ENCODE measurements around the gene KLHL29. TPM values are rescaled to one million over a fixed set of nuclear protein-coding genes. Genes with fewer than 3 reads are reported as not detected.

Gene KLHL29
- total and polyA plus RNA-seq, 2 donors, result 5.7 to 8.7 TPM

DNA sequence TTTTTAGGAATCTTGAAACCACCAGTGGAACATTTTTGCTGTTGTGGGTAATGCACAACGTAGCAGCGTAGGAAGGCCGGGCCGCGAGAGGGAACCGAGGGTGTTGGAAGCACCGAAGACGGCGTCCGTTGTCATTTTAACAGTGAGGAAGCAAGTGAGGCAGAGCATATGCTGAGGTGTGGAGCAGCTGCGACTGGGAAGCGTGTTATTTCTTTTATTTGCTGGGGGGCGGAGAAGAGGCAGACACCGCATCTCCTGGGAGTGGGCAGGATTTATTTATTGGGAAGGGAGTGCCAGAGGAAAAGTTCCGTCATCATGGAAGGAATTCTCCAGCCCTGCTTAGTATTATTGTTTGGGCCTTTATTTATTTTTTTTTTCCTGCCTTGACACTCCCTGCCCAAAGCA lies 232.8 kb downstream of the KLHL29 start:
- 16% methylated on average over 15 of the region's 15 CpGs for WGBS
- no peaks in the 10 kb centered on the region for H3K36me3 ChIP-seq (ENCODE audit: insufficient read depth)
- H3K27ac ChIP-seq (ENCODE audit: low read depth), result peak overlapping the region; percentile 63
- peak; percentile 51 for DNase-seq (ENCODE audit: extremely low spot score)
- no peak overlapping the region for H3K4me3 ChIP-seq (ENCODE audit: low read depth, low read length)
- H3K4me1 ChIP-seq (ENCODE audit: insufficient read depth), result no peaks in the 10 kb centered on the region

DNA sequence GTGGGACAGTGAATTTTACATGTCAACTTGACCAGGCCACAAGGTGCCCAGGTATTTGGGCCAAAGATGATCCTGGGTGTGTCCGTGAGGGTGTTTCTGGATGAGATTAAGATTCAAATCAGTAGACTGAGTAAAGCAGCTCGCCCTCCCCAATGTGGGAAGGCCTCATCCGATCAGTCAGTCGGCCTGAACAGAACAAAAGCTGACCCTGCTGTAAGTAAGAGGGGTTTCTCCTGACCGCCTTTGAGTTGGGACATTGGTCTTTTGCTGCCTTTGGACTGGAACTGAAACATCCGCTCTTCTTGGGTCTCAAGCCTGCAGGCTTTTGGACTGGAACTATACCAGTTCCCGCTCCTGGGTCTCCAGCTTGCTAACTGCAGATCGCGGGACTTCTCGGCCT lies 233.3 kb downstream of the KLHL29 start:
- Histone ChIP-seq H3K4me3 (ENCODE audit: low read depth, low read length) (no peak overlapping the region), H3K27ac (ENCODE audit: low read depth) (no peak overlapping the region), H3K36me3 (ENCODE audit: insufficient read depth) (no peaks in the 10 kb centered on the region), H3K4me1 (ENCODE audit: insufficient read depth) (no peaks in the 10 kb centered on the region)
- no peak for DNase-seq (ENCODE audit: extremely low spot score)
- WGBS, result 87% methylated on average over 10 of the region's 10 CpGs

DNA sequence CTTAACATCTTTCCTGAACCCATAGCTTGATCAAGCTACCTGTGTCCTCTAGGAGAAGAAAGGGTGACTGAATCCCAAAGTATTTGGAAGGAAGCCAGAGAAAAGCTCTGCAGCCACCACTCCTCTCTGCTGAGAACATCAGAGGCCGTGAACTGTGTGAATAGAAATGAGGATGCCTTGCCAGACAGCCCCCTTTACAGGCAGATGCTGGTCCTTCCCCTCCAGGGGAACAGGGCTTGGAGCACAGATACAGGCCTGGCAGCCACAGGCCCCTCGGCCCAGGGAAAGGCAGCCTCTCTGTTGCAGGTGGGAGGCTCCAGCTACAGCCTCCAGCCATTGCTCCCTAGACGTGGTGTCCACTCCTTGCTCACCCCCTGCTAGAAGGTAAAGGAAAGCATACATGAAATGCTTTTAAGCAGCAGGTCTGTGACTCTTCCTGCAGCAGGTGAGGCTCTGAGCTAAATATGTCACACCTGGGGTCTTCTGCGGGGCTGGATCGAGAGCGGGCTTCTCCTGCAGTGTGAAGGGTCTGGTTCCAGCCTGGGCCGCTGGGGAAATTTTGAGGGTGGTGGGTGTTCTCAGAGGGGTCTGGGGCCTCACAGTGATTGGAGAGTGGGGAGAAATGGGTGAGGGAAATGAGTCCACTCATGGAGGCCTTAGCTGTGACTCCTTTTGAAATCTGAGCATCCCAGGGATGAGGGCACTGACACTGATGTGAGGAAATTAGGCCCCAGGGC lies 234.0 kb downstream of the KLHL29 start:
- 83% methylated on average over 7 of the region's 7 CpGs for WGBS
- Histone ChIP-seq H3K27ac (ENCODE audit: low read depth) (no peak overlapping the region), H3K36me3 (ENCODE audit: insufficient read depth) (no peaks in the 10 kb centered on the region), H3K4me1 (ENCODE audit: insufficient read depth) (no peaks in the 10 kb centered on the region), H3K4me3 (ENCODE audit: low read depth, low read length) (no peak overlapping the region)
- no peak for DNase-seq (ENCODE audit: extremely low spot score)

DNA sequence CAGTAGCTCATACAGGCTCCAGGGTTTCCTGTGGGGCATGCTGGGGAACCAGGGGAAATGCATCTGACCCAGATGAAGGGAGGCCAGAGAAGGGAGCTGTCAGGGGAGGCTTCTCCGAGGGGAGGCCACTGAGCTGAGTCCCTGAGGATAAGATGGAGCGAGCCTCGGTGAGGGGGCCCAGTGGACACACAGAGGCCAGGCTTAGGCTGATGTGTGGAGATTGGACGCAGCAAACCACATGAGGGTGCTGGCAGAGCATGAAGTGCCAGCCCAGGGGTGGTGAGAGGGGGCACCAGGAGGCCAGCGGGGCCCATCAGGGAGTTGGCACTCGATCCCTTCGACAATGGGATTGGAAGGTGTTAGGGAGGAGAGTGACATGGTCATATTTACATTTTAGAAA lies 235.0 kb downstream of the KLHL29 start:
- Histone ChIP-seq H3K27ac (ENCODE audit: low read depth) (no peak overlapping the region), H3K4me1 (ENCODE audit: insufficient read depth) (no peaks in the 10 kb centered on the region), H3K4me3 (ENCODE audit: low read depth, low read length) (no peak overlapping the region), H3K36me3 (ENCODE audit: insufficient read depth) (no peaks in the 10 kb centered on the region)
- 97% methylated on average over 7 of the region's 7 CpGs for WGBS
- DNase-seq (ENCODE audit: extremely low spot score), result no peak

DNA sequence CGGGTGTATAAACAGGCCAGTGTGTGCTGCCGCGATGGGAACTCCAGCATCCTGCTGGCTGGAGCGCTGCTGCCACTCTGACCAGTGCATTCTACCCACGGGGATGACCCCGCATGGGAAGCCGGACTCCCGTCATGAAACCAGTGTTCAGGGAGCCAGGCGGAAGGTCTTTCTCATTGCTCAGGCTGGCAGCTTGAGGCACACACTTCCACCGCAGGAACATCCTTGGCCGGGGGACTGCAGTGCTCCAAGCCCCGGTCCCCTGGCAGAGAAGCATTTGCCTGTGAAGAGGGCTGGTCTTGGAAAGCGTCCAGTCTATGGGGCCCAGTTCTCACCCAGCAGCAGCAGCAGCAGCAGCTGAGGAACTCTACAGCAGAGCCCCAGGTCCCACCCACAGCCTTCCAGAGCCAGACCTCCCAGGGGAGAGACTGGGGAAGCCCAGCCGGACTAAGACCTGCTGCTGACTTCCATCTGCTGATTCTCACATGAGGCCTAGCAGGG lies 235.9 kb downstream of the KLHL29 start:
- H3K4me1 ChIP-seq (ENCODE audit: insufficient read depth), result no peaks in the 10 kb centered on the region
- H3K36me3 ChIP-seq (ENCODE audit: insufficient read depth), result no peaks in the 10 kb centered on the region
- no peak for DNase-seq (ENCODE audit: extremely low spot score)
- 57% methylated on average over 14 of the region's 14 CpGs for WGBS
- H3K4me3 ChIP-seq (ENCODE audit: low read depth, low read length), result no peak overlapping the region
- H3K27ac ChIP-seq (ENCODE audit: low read depth), result no peak overlapping the region

DNA sequence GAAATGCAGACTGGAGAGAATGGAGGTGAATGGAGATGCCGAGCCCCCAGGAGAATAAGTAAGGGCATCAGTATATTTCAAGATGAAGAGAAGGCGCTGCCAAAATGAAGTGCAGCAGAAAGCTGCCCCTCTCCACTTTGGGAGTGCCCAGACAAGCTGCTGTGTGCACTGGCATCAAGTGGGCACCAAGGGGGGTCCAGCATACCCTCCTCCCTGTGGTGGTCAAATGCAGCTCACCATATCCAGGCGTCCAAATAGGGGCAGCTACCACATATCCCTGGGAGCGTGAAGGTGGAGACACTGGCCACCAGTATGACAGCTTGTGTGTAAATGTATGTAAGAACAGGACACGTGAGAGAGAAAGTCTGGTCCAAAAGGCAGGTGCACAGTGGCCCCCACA lies 236.6 kb downstream of the KLHL29 start:
- no peaks in the 10 kb centered on the region for H3K36me3 ChIP-seq (ENCODE audit: insufficient read depth)
- no peaks in the 10 kb centered on the region for H3K4me1 ChIP-seq (ENCODE audit: insufficient read depth)
- WGBS, result 95% methylated on average over 5 of the region's 5 CpGs
- no peak overlapping the region for H3K4me3 ChIP-seq (ENCODE audit: low read depth, low read length)
- no peak for DNase-seq (ENCODE audit: extremely low spot score)
- no peak overlapping the region for H3K27ac ChIP-seq (ENCODE audit: low read depth)

DNA sequence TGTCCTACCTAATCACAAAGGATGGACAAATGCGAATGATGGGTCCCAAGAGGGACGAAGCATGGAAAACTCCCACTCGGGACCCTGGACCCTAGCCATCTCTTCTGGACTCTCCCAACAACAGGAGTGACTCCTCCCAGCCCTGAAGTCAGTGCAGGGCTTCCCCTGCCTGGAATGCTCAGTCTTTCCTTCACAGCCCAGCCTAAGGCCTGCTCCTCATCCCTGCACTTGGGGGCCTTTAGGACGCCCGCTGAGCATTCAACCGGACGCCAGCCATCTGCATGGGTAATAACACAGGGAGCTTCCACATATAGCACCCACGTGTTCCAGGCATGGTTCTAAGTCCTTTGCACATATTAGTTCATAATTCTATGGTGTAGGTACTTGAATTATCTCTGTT lies 237.5 kb downstream of the KLHL29 start:
- WGBS, result 93% methylated on average over 8 of the region's 8 CpGs
- Histone ChIP-seq H3K36me3 (ENCODE audit: insufficient read depth) (no peaks in the 10 kb centered on the region), H3K27ac (ENCODE audit: low read depth) (no peak overlapping the region), H3K4me1 (ENCODE audit: insufficient read depth) (no peaks in the 10 kb centered on the region), H3K4me3 (ENCODE audit: low read depth, low read length) (no peak overlapping the region)
- no peak for DNase-seq (ENCODE audit: extremely low spot score)

DNA sequence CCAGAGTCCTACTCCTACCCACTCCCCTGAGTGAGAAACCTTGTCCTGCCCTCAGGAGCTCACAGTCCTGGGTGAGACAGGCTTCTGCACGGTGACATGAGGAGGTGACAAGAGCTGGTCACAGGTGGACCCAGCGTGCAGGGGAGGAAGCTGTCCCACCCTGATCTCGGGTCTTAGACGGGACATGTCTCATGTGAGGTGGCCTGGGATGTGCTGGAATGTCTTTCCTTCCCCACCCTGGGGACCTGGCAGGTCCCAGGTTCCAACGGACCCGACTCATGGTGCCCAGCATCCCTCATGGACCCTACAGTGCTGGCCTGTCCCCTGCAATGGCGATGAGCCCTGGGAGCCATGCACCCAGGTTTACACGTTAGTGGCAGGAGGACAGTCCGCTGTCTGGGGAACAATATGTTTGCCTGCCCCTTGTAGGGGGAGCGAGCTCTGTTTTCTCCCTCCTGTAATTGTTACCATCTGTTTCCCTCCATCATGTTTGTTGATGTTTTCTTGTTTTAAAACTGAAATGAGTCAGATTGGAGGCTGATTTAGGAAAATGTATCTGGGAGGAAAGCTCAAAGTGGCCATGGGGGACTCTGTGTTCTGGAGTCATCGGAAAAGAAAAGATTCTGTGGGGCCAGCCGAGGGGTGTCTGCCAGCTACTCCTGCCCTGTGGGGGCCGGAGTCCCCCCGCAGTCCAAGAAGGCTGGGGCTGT lies 238.1 kb downstream of the KLHL29 start:
- Histone ChIP-seq H3K36me3 (ENCODE audit: insufficient read depth) (no peaks in the 10 kb centered on the region), H3K4me1 (ENCODE audit: insufficient read depth) (no peaks in the 10 kb centered on the region), H3K4me3 (ENCODE audit: low read depth, low read length) (no peak overlapping the region), H3K27ac (ENCODE audit: low read depth) (no peak overlapping the region)
- no peak for DNase-seq (ENCODE audit: extremely low spot score)
- WGBS, result 89% methylated on average over 14 of the region's 14 CpGs

DNA sequence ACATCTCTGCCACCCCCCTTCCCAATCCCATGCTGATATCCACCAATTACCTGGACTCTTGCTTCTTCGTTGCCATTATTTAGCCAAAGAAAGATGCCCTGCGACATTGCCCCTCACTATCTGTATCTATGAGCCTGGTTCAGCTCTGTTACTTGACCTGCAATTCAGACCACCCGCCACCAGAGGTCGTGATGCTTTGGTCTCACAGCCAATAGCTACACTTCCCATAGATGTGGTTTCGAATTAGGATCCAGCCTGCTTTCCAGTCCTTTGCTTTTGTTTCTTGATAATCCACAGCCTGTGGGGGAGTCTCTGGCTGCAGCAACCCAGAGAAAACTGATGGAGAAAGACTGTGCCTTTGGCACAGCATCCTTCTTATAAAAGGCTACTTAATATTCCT lies 239.4 kb downstream of the KLHL29 start:
- no peaks in the 10 kb centered on the region for H3K36me3 ChIP-seq (ENCODE audit: insufficient read depth)
- H3K4me3 ChIP-seq (ENCODE audit: low read depth, low read length), result no peak overlapping the region
- no peak overlapping the region for H3K27ac ChIP-seq (ENCODE audit: low read depth)
- no peak for DNase-seq (ENCODE audit: extremely low spot score)
- 67% methylated on average over 5 of the region's 5 CpGs for WGBS
- H3K4me1 ChIP-seq (ENCODE audit: insufficient read depth), result no peaks in the 10 kb centered on the region

DNA sequence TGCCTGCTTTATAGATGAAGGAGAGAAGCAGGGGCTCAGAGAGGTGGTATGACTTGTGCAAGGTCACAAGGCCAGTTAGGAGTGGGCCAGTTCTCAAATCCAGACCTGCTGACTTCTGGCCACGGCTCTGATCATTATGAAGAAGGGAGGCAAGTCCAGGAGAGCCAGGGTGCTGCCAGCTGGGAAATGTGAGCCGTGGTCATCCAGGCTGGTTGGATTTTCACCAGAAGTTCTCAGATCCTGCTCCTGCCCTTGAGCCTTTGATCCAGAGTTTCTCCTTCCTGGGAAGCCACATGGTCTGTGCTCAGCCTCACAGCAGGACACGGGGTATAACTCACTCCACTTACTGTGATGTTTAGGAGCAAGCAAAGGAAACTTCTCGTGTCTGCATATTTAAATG lies 239.9 kb downstream of the KLHL29 start:
- 72% methylated on average over 4 of the region's 4 CpGs for whole genome bisulfite sequencing
- DNase-seq (ENCODE audit: extremely low spot score), result no peak
- Histone ChIP-seq H3K27ac (ENCODE audit: low read depth) (no peak overlapping the region), H3K4me3 (ENCODE audit: low read depth, low read length) (no peak overlapping the region), H3K4me1 (ENCODE audit: insufficient read depth) (no peaks in the 10 kb centered on the region), H3K36me3 (ENCODE audit: insufficient read depth) (no peaks in the 10 kb centered on the region)

DNA sequence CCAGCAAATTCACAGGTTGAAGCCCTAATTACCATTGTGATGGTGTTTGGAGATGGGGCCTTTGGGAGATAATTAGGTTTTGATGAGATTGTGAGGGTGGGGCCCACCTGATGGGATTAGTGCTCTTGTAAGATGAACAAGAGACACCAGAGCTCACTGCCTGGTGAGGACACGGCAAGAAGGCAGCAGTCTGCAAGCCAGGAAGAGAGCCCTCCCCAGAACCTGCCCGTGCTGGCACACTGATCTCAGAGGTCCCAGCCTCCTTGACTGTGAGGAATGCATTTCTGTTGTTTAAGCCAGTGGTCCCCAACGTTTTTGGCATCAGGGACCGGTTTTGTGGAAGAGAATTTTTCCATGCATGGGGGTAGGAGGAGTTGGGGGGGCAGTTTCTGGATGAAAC lies 240.7 kb downstream of the KLHL29 start:
- Histone ChIP-seq H3K4me1 (ENCODE audit: insufficient read depth) (no peaks in the 10 kb centered on the region), H3K36me3 (ENCODE audit: insufficient read depth) (no peaks in the 10 kb centered on the region)
- DNase-seq (ENCODE audit: extremely low spot score), result no peak

DNA sequence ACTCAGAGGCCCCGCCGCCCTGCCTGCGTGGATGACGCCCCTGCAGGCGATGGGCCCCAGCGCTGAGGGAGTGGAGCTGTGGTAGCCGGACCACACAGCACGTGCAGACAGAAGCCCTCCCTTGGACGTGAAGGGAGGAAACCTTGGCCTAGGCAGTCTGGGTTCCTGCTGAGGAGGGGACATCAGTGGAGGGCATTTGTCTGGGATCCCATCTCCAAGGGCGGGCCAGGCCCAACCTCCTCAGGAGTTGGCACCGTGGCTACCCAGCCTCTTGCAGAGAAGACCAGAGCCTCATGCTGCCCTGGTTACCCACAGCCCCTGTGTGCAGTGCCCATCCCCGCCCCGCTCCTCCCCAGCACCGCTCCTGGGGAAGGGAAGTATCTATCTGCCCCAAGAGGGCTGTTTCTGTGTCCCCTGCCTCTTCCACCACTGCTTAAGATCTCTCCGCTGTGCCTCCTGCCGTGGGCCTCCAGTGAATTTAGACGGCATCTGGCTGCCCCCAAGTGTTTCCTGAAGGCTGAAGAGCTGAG lies 241.8 kb downstream of the KLHL29 start:
- DNase-seq (ENCODE audit: extremely low spot score), result no peak
- no peak overlapping the region for H3K4me3 ChIP-seq (ENCODE audit: low read depth, low read length)
- H3K36me3 ChIP-seq (ENCODE audit: insufficient read depth), result no peaks in the 10 kb centered on the region
- H3K27ac ChIP-seq (ENCODE audit: low read depth), result no peak overlapping the region
- H3K4me1 ChIP-seq (ENCODE audit: insufficient read depth), result no peaks in the 10 kb centered on the region
- 93% methylated on average over 17 of the region's 17 CpGs for WGBS

More for the DNA sequence above, 240.7 kb downstream of the KLHL29 start:
- WGBS, result 94% methylated on average over 4 of the region's 4 CpGs
- H3K4me3 ChIP-seq (ENCODE audit: low read depth, low read length), result no peak overlapping the region
- no peak overlapping the region for H3K27ac ChIP-seq (ENCODE audit: low read depth)

DNA sequence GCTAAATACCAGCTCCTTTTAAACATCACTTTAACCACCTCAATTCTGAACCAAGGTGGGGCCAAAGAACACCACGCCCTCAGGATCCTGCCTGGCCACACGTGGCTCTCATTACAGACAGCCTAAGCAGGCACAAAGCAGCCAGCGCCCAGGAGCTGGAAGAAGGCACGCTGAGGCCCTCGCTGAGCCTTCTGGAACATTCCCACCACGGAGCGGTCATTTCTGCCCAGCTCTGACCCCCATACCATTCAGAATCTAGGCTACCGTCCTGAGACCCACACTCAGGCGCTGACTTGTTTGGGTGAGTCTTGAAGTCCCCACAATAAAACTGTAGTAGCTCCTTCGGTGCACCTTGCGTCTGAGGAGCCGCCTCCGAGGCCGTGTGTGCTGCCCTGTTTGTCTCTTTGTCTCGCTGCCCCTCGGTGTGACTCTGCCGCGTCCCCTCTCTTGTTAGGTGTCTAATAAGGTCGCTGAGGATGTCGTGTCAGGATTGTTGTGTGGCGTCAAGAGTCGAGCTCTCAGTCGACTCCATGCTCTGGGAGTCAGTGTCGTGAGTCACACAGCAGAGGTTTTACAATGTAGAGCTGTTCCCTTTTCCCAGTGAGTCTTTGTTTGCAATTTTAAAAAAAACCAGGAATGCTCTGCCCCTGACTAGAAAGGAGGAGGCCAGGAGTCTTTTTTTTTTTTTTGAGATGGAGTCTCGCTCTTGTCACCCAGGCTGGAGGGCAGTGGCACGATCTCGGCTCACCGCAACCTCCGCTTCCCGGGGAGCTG lies 242.4 kb downstream of the KLHL29 start:
- Histone ChIP-seq H3K4me3 (ENCODE audit: low read depth, low read length) (no peak overlapping the region), H3K36me3 (ENCODE audit: insufficient read depth) (no peaks in the 10 kb centered on the region), H3K27ac (ENCODE audit: low read depth) (no peak overlapping the region), H3K4me1 (ENCODE audit: insufficient read depth) (no peaks in the 10 kb centered on the region)
- DNase-seq (ENCODE audit: extremely low spot score), result no peak
- WGBS, result 86% methylated on average over 30 of the region's 30 CpGs

Data from urinary bladder (tissue), 4 donors.